Neural cell (in vitro differentiated cells): ENCODE results near the gene HORMAD2. TPM values are rescaled to one million over a fixed set of nuclear protein-coding genes. Genes with fewer than 3 reads are reported as not detected.

Experiments
- H2AFZ ChIP-seq: fragments of 200-600, 300-800 bp; sonication (generic), shearing (Covaris generic); 2 replicates; pipeline ENCODE4 v1.6.0; 2014; ENCODE audit warnings: low read depth, mild to moderate bottlenecking, antibody characterized with exemption, low read length, moderate library complexity
- H3F3A ChIP-seq: fragments of 200-600 bp; shearing (Covaris generic); 2 replicates; pipeline ENCODE4 v1.6.1; 2016; ENCODE audit warnings: mild to moderate bottlenecking, moderate library complexity, mixed read lengths, antibody characterized with exemption, low read length; ENCODE audit not compliant: insufficient read depth, poor library complexity, severe bottlenecking
- H3K27ac ChIP-seq: fragments of 200-600, 300-800 bp; sonication (generic), shearing (Covaris generic); 2 replicates; pipeline ENCODE4 v1.5.1; 2014; ENCODE audit warnings: mild to moderate bottlenecking, low read length, moderate library complexity
- H3K27me3 ChIP-seq: fragments of 300-800, 200-600 bp; sonication (generic), shearing (Covaris generic); 2 replicates; pipeline ENCODE4 v1.6.0; 2014; ENCODE audit warnings: mild to moderate bottlenecking, low read depth, low read length, moderate library complexity; ENCODE audit not compliant: insufficient read depth
- H3K36me3 ChIP-seq: fragments of 300-800, 200-600 bp; sonication (generic), shearing (Covaris generic); 2 replicates; pipeline ENCODE4 v1.5.1; 2014; ENCODE audit warnings: mild to moderate bottlenecking, antibody characterized with exemption, low read length, moderate library complexity; ENCODE audit not compliant: insufficient read depth
- H3K4me2 ChIP-seq: fragments of 300-800, 200-600 bp; sonication (generic), shearing (Covaris generic); 2 replicates; pipeline ENCODE4 v1.6.0; 2014; ENCODE audit warnings: mild to moderate bottlenecking, low read length
- H3K4me3 ChIP-seq: fragments of 300-800, 200-600 bp; sonication (generic), shearing (Covaris generic); 2 replicates; pipeline ENCODE4 v1.5.1; 2014; ENCODE audit warnings: mild to moderate bottlenecking, low read length, moderate library complexity
- H3K79me2 ChIP-seq: fragments of 200-600 bp; shearing (Covaris generic); replicated peaks from 2 replicates; pipeline ENCODE4 v1.6.0; 2014; ENCODE audit warnings: mild to moderate bottlenecking, low read length, moderate library complexity; ENCODE audit not compliant: insufficient read depth
- H3K9ac ChIP-seq: fragments of 300-800, 200-600 bp; sonication (generic), shearing (Covaris generic); 2 replicates; pipeline ENCODE4 v1.6.1; 2016; ENCODE audit warnings: mild to moderate bottlenecking, low read length, mixed read lengths
- H3K9me2 ChIP-seq: fragments of 200-600 bp; shearing (Covaris generic); 2 replicates; pipeline ENCODE4 v1.6.1; 2016; ENCODE audit warnings: mild to moderate bottlenecking, low read length, mixed read lengths; ENCODE audit not compliant: insufficient read depth
- H3K9me3 ChIP-seq: fragments of 200-600, 300-800 bp; sonication (generic), shearing (Covaris generic); 2 replicates; pipeline ENCODE4 v1.6.1; 2016; ENCODE audit warnings: mild to moderate bottlenecking, mixed run types, low read length, moderate library complexity, mixed read lengths
- H4K20me1 ChIP-seq: fragments of 200-600 bp; shearing (Covaris generic); 2 replicates; pipeline ENCODE4 v1.6.1; 2016; ENCODE audit warnings: mild to moderate bottlenecking, mixed run types; ENCODE audit not compliant: insufficient read depth
- CTCF ChIP-seq: fragments of 450-650 bp; IDR thresholded peaks from 2 replicates; pipeline ENCODE4 v1.5.1; 2014; ENCODE audit warnings: antibody characterized with exemption, mild to moderate bottlenecking, moderate library complexity; ENCODE audit not compliant: poor library complexity, severe bottlenecking
- EP300 ChIP-seq: fragments of 450-650 bp; conservative IDR thresholded peaks from 2 replicates; pipeline ENCODE4 v1.6.1; 2014; ENCODE audit warnings: antibody characterized with exemption, mild to moderate bottlenecking, moderate library complexity; ENCODE audit not compliant: poor library complexity, severe bottlenecking
- EZH2 ChIP-seq: fragments of 200-600, 300-800 bp; shearing (Covaris generic), sonication (generic); IDR thresholded peaks from 2 replicates; pipeline ENCODE4 v1.6.1; 2014; ENCODE audit warnings: antibody characterized with exemption, low read length, borderline replicate concordance, mild to moderate bottlenecking; ENCODE audit not compliant: insufficient read depth, poor library complexity, severe bottlenecking
- MXI1 ChIP-seq: fragments of 450-650 bp; conservative IDR thresholded peaks from 2 replicates; pipeline ENCODE4 v1.6.1; 2014; ENCODE audit warnings: antibody characterized with exemption, mild to moderate bottlenecking; ENCODE audit not compliant: poor library complexity, severe bottlenecking
- POLR2AphosphoS5 ChIP-seq: IDR thresholded peaks from 2 replicates; pipeline ENCODE4 v1.6.1; 2012
- RAD21 ChIP-seq: fragments of 450-650 bp; conservative IDR thresholded peaks from 2 replicates; pipeline ENCODE4 v1.6.1; 2014; ENCODE audit warnings: antibody characterized with exemption, mild to moderate bottlenecking, moderate library complexity
- REST ChIP-seq: IDR thresholded peaks from 2 replicates; pipeline ENCODE4 v1.6.1; 2012; ENCODE audit warnings: borderline replicate concordance
- SMC3 ChIP-seq: fragments of 450-650 bp; conservative IDR thresholded peaks from 2 replicates; pipeline ENCODE4 v1.6.1; 2014; ENCODE audit warnings: antibody characterized with exemption, mild to moderate bottlenecking, moderate library complexity; ENCODE audit not compliant: poor library complexity
- TAF1 ChIP-seq: IDR thresholded peaks from 2 replicates; pipeline ENCODE4 v1.6.1; 2012; ENCODE audit warnings: low read depth
- polyA plus RNA-seq: library from polyadenylated mRNA; depleted of rRNA; stranded (reverse); fragments of >200 nt; gene quantifications from 2 replicates; pipeline ENCODE4 v1.2.3, GENCODE V29; 2014

The HORMAD2 gene
- polyA plus RNA-seq, 1 donor from 2014 or later, result 1.2 TPM

- Histone ChIP-seq H3K27ac (no peak overlapping the region), H3K9me2 (no peaks in the 10 kb centered on the region), H3K9ac (no peak overlapping the region), H3K79me2 (no peaks in the 10 kb centered on the region), H3F3A (no peaks in the 10 kb centered on the region), H3K4me3 (no peak overlapping the region), H3K9me3 (no peaks in the 10 kb centered on the region), H3K27me3 (no peaks in the 10 kb centered on the region), H3K4me2 (no peak overlapping the region), H3K36me3 (no peaks in the 10 kb centered on the region), H4K20me1 (no peaks in the 10 kb centered on the region), H2AFZ (no peak overlapping the region)
- no peak for TF ChIP-seq RAD21
Measured at GRCh38 chr22:30211124-30211820, 131.0 kb downstream of the HORMAD2 start.

GRCh38 chr22:30212363-30212995 lies 132.2 kb downstream of the HORMAD2 start:
- H3F3A ChIP-seq, result no peaks in the 10 kb centered on the region
- H2AFZ ChIP-seq, result no peak overlapping the region
- H3K4me3 ChIP-seq, result no peak overlapping the region
- TF ChIP-seq REST (no peak), MXI1 (no peak), TAF1 (no peak), RAD21 (no peak), EP300 (no peak), EZH2 (no peak), POLR2AphosphoS5 (no peak), CTCF (no peak), SMC3 (no peak)
- H3K27ac ChIP-seq, result no peak overlapping the region
- no peaks in the 10 kb centered on the region for H3K79me2 ChIP-seq
- H3K9me2 ChIP-seq, result no peaks in the 10 kb centered on the region
- no peak overlapping the region for H3K4me2 ChIP-seq
- H3K9ac ChIP-seq, result no peak overlapping the region
- H4K20me1 ChIP-seq, result no peaks in the 10 kb centered on the region
- no peaks in the 10 kb centered on the region for H3K36me3 ChIP-seq
- H3K9me3 ChIP-seq, result no peaks in the 10 kb centered on the region
- no peaks in the 10 kb centered on the region for H3K27me3 ChIP-seq
